Stimulated activated CD4-positive, alpha-beta T cell treated with anti-CD3 and anti-CD28 coated beads, TNF-alpha, amount 100 ng/mL, for 4 hours (primary cell): ENCODE data around the gene PLA1A.
"Not testable (repeated sequence)": the region's sequence is repeated elsewhere in the genome, so short reads cannot be mapped to it uniquely, and the experiment has no call there.

ENCODE experiments used
- DNase-seq, 3 experiments: peaks; one replicate each; pipeline ENCODE4 v3.0.0-alpha.2; 2020; ENCODE audit warnings: low read depth in 3 of 3

The PLA1A gene

DNA sequence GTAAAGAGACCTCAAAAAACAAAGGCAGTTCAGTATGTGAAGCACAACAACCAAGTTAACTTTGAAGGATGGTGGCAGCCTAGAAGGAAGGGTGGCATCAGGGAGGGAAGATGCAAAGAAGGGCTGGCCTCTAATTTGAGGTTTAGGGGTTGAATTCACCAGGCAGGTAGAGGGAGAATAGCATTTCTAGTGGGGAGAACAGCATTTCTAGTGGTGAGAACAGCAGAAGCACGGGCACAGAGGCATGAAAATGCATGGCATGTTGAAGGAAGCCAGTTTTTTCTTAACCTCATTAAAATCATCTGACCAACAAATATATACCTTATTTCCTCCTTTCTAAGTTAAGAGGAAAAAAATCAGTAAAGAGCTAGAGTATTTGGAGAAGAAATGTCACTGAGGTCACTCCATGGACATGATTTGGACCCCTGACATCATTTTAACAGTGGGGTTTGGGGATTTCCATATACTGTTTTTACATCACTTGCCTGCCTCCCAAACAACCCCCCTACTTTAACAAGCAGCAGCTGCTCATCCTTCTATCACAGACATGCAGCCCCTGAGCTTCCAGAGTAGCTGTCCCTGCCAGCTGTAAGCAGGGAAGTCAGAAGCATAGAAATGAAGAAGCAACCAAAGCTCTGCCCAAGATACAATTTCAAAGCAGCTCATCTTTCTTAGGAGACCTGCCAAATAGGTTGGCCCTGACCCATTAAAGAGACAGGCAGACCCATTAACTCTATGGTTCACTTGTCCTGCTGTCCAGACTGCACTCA is 65.1 kb downstream of the PLA1A start:
- DNase-seq = no peak

DNA sequence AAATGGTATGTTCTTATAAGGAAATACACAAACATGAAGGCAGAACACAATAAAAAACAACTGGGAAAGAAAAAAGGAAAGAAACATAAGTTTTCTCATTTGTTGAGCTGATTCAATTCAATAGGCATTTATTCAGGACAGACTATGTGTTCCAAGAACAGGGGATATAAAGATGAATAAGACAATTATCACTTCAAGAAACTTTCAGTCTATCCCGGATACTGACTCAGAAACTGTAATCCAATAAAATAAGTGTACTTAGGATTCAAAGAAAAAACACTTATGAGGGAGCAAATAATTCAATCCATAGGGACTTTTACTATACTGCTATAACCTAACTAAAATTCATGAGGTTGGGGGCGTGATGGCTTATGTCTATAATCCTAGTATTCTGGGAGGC is 66.2 kb downstream of the PLA1A start:
- no peak for DNase-seq

DNA sequence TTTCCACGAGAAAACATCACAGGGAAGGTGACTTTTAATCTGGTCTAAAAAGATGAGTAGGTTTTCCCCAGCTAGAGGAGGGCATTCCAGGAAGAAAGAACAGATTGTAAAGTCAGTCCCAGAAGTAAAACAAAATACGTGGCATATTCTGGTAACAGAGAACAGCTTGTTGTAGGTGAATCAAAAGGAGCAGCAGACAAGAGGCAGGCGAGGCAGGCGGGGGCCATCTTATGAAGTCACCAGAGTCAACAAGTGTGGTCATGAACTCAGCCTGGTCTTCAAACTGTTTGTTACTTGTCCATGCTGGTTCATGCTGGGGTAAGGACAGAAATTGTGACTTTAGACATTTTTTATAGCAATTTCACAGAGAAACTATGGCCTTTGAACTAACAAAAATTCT is 66.7 kb downstream of the PLA1A start:
- no peak for DNase-seq

DNA sequence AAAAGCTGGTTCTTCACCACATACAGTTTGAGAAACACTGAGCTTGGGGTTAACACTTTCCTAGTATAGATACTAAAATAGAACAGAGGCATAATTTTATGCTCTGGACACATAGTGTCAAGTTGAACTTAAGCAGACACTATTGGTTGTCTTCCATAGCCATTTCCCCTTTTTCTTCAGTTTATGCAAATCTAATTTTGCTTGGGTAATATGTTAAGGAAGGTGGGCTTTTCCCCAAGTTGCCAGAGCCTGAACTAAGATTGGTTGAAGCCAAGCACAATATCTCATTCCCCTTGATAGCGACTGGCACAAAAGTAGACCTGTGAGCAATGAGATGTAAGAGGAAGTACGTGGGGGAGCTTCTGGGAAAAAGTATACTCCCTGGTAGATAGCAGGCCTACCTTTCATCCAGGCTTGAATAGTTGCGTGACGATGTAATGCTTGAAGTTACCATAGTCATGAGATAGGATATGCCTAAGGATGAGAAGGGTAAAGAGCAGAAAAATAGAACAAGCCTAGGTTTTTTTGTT is 67.2 kb downstream of the PLA1A start:
- DNase-seq = no peak

DNA sequence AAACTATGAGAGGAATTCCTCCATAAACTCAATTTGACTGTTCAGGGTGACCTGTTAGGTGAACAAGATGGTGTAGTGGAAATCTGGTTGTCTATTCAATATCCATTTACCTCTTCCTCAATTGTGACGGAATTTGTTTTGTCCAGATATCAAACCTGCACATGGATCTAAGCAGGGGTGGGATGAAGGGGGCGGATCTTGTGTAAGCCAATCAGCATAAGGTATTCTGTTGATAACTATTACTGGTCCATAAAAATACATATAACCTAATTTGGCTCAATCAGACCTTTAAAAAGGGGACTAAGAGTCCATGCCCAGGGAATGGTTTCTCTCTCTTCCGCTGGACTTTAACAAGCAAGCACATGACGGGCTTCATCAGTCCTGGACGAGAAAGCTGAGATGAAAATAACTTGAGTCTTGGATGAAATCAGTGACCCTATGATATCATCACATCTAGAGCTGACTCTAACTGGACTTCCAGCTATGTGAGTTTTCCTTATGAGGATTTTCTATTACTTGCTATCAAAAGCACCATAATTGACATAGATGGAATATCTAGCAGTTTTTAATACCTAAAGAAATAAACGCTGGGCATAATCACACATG is 68.4 kb downstream of the PLA1A start:
- no peak for DNase-seq

DNA sequence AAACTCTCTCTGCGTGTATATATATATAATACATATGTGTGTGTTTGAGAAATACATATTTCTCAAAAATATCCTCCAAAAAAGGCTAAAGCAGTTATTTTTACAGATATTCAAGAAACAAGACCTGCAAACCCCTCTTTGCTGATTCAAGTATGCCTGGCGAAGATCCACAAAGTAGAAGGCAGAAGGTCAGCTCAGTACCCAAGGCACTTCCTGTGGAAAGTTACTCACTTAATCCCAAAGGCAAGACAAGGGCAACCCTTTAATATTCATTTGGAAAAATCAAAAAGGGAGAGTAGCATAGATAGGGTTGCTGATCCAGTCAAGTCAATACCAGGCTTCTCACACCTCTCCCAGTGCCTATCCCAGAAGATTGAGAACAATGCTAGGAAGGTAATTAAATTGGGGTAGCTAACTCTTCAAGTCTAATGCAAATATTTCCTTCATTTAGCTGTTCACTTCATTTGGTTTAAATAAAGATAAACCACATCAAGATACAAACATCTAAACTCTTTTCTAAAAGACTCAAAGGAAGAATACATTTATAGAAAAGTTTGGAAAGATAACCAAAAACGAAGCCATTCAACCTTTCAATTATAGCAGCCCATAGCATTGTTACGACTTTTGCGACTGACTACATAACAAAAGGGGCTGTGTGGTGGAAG is 72.4 kb downstream of the PLA1A start:
- no peak for DNase-seq

DNA sequence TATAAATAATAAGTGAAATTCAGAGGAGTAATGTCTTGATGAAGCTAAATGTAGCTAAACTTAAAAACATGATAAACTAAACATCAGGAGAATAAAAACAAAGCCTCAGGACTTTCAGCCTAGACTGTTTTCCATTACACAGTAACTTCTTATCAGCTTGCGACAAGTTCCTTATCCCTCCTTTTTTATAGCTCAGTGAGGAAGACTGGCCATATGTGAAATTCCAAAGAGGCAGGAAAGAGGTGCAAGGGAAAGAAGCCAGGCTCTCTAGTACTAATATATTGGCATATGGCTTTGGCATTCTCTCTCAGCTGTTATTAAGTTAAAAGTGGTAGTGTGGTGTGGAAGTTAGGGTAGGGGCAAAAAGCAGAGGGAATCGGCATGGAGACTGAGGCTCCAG is 75.1 kb downstream of the PLA1A start:
- no peak for DNase-seq

DNA sequence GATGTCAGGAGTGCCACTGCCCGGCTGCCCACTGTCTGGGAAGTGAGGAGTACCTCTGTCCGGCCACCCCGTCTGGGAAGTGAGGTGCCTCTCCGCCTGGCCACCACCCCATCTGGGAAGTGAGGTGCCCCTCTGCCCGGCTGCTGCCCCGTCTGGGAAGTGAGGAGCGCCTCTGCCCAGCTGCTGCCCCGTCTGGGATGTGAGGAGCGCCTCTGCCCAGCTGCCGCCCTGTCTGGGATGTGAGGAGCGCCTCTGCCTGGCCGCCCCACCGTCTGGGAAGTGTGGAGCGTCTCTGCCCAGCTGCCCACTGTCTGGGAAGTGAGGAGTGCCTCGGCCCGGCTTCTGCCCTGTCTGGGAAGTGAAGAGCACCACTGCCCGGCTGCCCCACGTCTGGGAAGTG is 76.2 kb downstream of the PLA1A start:
- no peak for DNase-seq

DNA sequence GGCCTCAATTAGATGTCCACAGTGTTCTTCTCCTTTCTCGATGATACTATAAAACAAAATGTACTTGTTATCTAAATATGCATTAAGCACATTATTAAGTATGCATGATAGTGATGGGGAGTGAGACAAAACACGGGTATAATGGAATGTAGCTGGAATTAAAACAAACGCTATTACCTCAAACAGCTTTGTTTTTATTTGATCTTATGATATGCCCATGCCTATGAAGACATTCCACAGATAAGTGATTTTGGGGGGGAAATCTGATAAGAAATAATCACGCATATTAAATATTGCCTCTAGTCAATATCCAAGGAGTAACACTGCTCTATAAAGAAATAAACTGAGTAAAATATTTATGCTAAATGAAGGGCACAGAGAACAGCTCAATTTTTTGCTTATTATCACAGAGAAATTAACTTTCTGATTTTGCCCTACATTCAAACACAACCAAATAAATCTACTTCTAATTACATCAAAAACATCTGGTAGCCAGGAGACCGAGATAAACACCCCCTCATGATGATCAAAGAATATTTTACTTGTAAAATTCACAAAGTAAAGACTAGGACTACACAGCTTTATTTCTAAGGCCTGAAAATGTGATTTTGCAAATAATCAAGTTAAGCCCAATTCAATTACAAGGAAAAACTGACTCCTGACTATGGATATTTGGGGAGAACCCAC is 77.6 kb downstream of the PLA1A start:
- DNase-seq = no peak

DNA sequence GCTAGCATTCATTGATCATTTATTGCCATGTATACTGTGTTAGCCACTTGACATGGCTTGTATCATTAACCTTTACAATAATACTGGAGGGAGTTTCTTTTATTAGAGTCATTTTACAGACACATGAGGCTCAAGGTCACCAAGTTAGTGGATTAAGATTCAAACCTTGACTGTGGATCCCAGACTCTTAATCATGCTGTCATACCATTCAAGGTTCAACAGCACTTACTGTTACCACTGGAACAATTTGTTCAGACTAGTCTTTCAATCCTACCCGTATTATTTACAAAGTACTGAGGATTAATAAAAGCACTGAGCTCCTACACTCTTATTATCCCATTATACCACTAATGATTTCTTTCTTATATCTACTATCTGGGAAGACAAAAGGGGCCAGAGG is 78.3 kb downstream of the PLA1A start:
- no peak for DNase-seq

DNA sequence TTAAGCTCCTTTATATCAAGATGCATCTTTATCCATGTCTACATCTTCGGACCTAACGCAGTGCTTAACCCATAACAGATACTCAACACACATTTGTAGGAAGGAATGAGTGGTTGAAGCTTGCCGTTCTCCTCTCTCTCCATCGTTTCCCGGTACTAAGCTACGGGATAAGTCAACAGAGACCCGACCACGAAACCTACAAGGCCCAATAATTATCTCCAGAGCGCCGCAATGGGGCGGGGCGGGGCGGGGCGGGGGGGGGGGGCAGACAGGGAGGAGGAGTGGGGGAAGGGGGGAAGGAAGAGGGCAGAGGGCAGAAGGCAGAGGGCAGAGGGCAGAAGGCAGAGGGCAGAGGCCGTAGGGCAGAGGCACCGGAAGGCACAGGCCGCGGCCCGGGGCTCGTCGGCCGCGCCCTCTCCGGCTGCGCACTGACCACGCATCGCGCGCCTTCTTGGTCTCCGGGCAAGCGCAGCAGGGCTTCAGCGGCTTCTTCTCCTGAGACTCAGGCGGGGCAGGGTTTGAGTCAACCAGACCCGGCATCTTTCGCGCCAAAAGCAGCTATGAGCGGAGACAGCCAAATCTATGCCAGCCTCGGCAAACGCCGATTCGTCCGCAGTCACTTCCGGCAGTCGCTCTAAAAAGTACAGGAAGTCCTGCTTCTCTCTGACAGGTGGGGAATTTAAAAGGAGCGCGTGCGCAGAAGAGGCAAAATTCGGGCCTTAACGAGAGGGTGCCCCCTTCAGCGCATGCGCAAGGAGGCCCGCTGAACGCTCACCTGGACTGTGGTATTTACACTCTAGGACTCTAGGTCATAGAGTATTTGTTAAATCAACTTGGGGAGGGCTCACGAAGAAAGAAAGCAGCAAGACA is 79.3 kb downstream of the PLA1A start, which contains the start of gene COX17:
COX17 (minus strand) TSS at position 636 of the 870 bp plus-strand sequence; CDS start at position 540, 96 bp downstream.
- peak; percentile 85 to 95 (median 89) for DNase-seq

DNA sequence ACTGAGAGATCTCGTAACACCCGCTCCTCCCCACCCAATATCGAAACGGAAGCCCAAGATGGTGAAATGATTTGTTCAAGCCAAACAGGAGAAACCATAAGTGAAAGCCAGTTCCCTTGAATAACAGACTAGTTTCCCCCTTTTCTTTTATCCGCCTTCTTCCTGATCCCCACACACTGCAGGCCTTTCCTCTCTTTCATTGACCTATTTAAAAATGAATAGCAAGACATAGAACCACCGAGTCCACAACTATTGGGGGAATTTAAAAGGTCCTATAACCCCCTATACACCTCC is 79.9 kb downstream of the PLA1A start:
- DNase-seq = no peak

DNA sequence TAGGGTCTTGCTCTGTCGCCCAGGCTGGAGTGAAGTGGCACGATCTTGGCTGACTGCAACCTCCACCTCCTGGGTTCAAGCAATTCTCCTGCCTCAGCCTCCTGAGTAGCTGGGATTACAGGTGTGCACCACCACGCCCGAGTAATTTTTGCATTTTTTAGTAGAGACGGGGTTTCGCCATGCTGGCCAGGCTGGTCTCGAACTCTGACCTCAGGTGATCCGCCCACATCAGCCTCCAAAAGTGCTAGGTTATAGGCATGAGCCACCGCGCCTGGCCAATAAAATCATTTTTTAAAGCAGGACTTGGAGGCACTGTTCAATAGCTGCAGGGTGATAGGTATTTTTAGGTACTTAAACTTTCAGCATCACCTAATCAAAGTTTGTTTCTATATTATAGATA is 80.5 kb downstream of the PLA1A start:
- not testable (repeated sequence) for DNase-seq
